Suprapubic skin (tissue), 3 donors: Measurements from ENCODE around the gene KIAA0586.

Source experiments
- POLR2A ChIP-seq, 2 donors: fragments of 450-650 bp; IDR thresholded peaks; one replicate each; pipeline ENCODE4 v1.6.1; 2017; ENCODE audit warnings: antibody characterized with exemption in 2 of 2, mild to moderate bottlenecking in 2 of 2, moderate library complexity in 2 of 2
- TF ChIP-seq, protein P1 (sequence below), 2 donors: fragments of 200-600 bp in 1 of 2; fragments of 450-650 bp in 1 of 2; sonication (generic) in 1 of 2; IDR thresholded peaks; one replicate each; pipeline ENCODE4 v1.5.1; 2016 to 2019; ENCODE audit warnings: antibody characterized with exemption in 2 of 2, mild to moderate bottlenecking in 1 of 2, moderate library complexity in 1 of 2

DNA sequence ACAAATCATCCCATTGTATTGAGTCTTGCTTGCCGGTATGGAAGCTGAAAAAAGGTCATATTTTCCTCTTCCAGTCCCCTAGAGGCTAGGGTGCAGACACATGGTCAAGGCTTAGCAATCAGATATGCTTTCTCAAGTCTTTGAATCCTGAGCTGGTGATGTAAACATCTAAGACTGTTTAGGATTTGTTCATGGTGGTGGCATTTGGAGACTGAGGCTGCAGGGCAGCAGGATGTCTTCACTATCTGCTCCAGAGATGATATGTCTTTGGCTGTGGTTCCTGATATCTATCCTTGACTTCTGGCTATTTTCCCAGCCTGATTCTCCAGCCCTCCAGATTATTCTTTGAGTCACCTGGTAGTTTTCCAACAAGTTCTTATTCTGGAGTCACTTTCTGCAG is 159.8 kb downstream of the KIAA0586 start:
- TF ChIP-seq, protein P1, sequence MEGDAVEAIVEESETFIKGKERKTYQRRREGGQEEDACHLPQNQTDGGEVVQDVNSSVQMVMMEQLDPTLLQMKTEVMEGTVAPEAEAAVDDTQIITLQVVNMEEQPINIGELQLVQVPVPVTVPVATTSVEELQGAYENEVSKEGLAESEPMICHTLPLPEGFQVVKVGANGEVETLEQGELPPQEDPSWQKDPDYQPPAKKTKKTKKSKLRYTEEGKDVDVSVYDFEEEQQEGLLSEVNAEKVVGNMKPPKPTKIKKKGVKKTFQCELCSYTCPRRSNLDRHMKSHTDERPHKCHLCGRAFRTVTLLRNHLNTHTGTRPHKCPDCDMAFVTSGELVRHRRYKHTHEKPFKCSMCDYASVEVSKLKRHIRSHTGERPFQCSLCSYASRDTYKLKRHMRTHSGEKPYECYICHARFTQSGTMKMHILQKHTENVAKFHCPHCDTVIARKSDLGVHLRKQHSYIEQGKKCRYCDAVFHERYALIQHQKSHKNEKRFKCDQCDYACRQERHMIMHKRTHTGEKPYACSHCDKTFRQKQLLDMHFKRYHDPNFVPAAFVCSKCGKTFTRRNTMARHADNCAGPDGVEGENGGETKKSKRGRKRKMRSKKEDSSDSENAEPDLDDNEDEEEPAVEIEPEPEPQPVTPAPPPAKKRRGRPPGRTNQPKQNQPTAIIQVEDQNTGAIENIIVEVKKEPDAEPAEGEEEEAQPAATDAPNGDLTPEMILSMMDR (IDR thresholded peaks at IDR 0.05) = no peak
- TF ChIP-seq POLR2A (IDR thresholded peaks at IDR 0.05) = no peak
